Neural cell (in vitro differentiated cells): Measurements from ENCODE around the gene RPL22. TPM values are rescaled to one million over a fixed set of nuclear protein-coding genes. Genes with fewer than 3 reads are reported as not detected.

Experiments used
- H2AFZ ChIP-seq: fragments of 200-600, 300-800 bp; sonication (generic), shearing (Covaris generic); 2 replicates; pipeline ENCODE4 v1.6.0; 2014; ENCODE audit warnings: low read depth, mild to moderate bottlenecking, antibody characterized with exemption, low read length, moderate library complexity
- H3F3A ChIP-seq: fragments of 200-600 bp; shearing (Covaris generic); 2 replicates; pipeline ENCODE4 v1.6.1; 2016; ENCODE audit warnings: mild to moderate bottlenecking, moderate library complexity, mixed read lengths, antibody characterized with exemption, low read length; ENCODE audit not compliant: insufficient read depth, poor library complexity, severe bottlenecking
- H3K27ac ChIP-seq: fragments of 200-600, 300-800 bp; sonication (generic), shearing (Covaris generic); 2 replicates; pipeline ENCODE4 v1.5.1; 2014; ENCODE audit warnings: mild to moderate bottlenecking, low read length, moderate library complexity
- H3K27me3 ChIP-seq: fragments of 300-800, 200-600 bp; sonication (generic), shearing (Covaris generic); 2 replicates; pipeline ENCODE4 v1.6.0; 2014; ENCODE audit warnings: mild to moderate bottlenecking, low read depth, low read length, moderate library complexity; ENCODE audit not compliant: insufficient read depth
- H3K36me3 ChIP-seq: fragments of 300-800, 200-600 bp; sonication (generic), shearing (Covaris generic); 2 replicates; pipeline ENCODE4 v1.5.1; 2014; ENCODE audit warnings: mild to moderate bottlenecking, antibody characterized with exemption, low read length, moderate library complexity; ENCODE audit not compliant: insufficient read depth
- H3K4me2 ChIP-seq: fragments of 300-800, 200-600 bp; sonication (generic), shearing (Covaris generic); 2 replicates; pipeline ENCODE4 v1.6.0; 2014; ENCODE audit warnings: mild to moderate bottlenecking, low read length
- H3K4me3 ChIP-seq: fragments of 300-800, 200-600 bp; sonication (generic), shearing (Covaris generic); 2 replicates; pipeline ENCODE4 v1.5.1; 2014; ENCODE audit warnings: mild to moderate bottlenecking, low read length, moderate library complexity
- H3K79me2 ChIP-seq: fragments of 200-600 bp; shearing (Covaris generic); replicated peaks from 2 replicates; pipeline ENCODE4 v1.6.0; 2014; ENCODE audit warnings: mild to moderate bottlenecking, low read length, moderate library complexity; ENCODE audit not compliant: insufficient read depth
- H3K9ac ChIP-seq: fragments of 300-800, 200-600 bp; sonication (generic), shearing (Covaris generic); 2 replicates; pipeline ENCODE4 v1.6.1; 2016; ENCODE audit warnings: mild to moderate bottlenecking, low read length, mixed read lengths
- H3K9me2 ChIP-seq: fragments of 200-600 bp; shearing (Covaris generic); 2 replicates; pipeline ENCODE4 v1.6.1; 2016; ENCODE audit warnings: mild to moderate bottlenecking, low read length, mixed read lengths; ENCODE audit not compliant: insufficient read depth
- H3K9me3 ChIP-seq: fragments of 200-600, 300-800 bp; sonication (generic), shearing (Covaris generic); 2 replicates; pipeline ENCODE4 v1.6.1; 2016; ENCODE audit warnings: mild to moderate bottlenecking, mixed run types, low read length, moderate library complexity, mixed read lengths
- H4K20me1 ChIP-seq: fragments of 200-600 bp; shearing (Covaris generic); 2 replicates; pipeline ENCODE4 v1.6.1; 2016; ENCODE audit warnings: mild to moderate bottlenecking, mixed run types; ENCODE audit not compliant: insufficient read depth
- CTCF ChIP-seq: fragments of 450-650 bp; IDR thresholded peaks from 2 replicates; pipeline ENCODE4 v1.5.1; 2014; ENCODE audit warnings: antibody characterized with exemption, mild to moderate bottlenecking, moderate library complexity; ENCODE audit not compliant: poor library complexity, severe bottlenecking
- EP300 ChIP-seq: fragments of 450-650 bp; conservative IDR thresholded peaks from 2 replicates; pipeline ENCODE4 v1.6.1; 2014; ENCODE audit warnings: antibody characterized with exemption, mild to moderate bottlenecking, moderate library complexity; ENCODE audit not compliant: poor library complexity, severe bottlenecking
- EZH2 ChIP-seq: fragments of 200-600, 300-800 bp; shearing (Covaris generic), sonication (generic); IDR thresholded peaks from 2 replicates; pipeline ENCODE4 v1.6.1; 2014; ENCODE audit warnings: antibody characterized with exemption, low read length, borderline replicate concordance, mild to moderate bottlenecking; ENCODE audit not compliant: insufficient read depth, poor library complexity, severe bottlenecking
- MXI1 ChIP-seq: fragments of 450-650 bp; conservative IDR thresholded peaks from 2 replicates; pipeline ENCODE4 v1.6.1; 2014; ENCODE audit warnings: antibody characterized with exemption, mild to moderate bottlenecking; ENCODE audit not compliant: poor library complexity, severe bottlenecking
- POLR2AphosphoS5 ChIP-seq: IDR thresholded peaks from 2 replicates; pipeline ENCODE4 v1.6.1; 2012
- RAD21 ChIP-seq: fragments of 450-650 bp; conservative IDR thresholded peaks from 2 replicates; pipeline ENCODE4 v1.6.1; 2014; ENCODE audit warnings: antibody characterized with exemption, mild to moderate bottlenecking, moderate library complexity
- REST ChIP-seq: IDR thresholded peaks from 2 replicates; pipeline ENCODE4 v1.6.1; 2012; ENCODE audit warnings: borderline replicate concordance
- SMC3 ChIP-seq: fragments of 450-650 bp; conservative IDR thresholded peaks from 2 replicates; pipeline ENCODE4 v1.6.1; 2014; ENCODE audit warnings: antibody characterized with exemption, mild to moderate bottlenecking, moderate library complexity; ENCODE audit not compliant: poor library complexity
- TAF1 ChIP-seq: IDR thresholded peaks from 2 replicates; pipeline ENCODE4 v1.6.1; 2012; ENCODE audit warnings: low read depth
- polyA plus RNA-seq: library from polyadenylated mRNA; depleted of rRNA; stranded (reverse); fragments of >200 nt; gene quantifications from 2 replicates; pipeline ENCODE4 v1.2.3, GENCODE V29; 2014

RPL22 gene
- polyA plus RNA-seq, 1 donor from 2014 or later: 294 TPM

- Histone ChIP-seq H3K27me3 (peaks cover 42% of the 10 kb centered on the region), H3K4me3 (no peak overlapping the region), H3K9me3 (no peaks in the 10 kb centered on the region), H3K4me2 (no peak overlapping the region), H3K79me2 (no peaks in the 10 kb centered on the region), H3K36me3 (no peaks in the 10 kb centered on the region), H3K9me2 (no peaks in the 10 kb centered on the region), H3K27ac (no peak overlapping the region), H3F3A (no peaks in the 10 kb centered on the region), H2AFZ (no peak overlapping the region), H4K20me1 (no peaks in the 10 kb centered on the region), H3K9ac (no peak overlapping the region)
- TF ChIP-seq MXI1: no peak
These were observed 7.1 kb upstream of the RPL22 start for GRCh38 chr1:6206520-6206855.

GRCh38 chr1:6205849-6206519 is 6.6 kb upstream of the RPL22 start, which contains the start of gene RNF207:
RNF207 (plus strand) TSS chr1:6206119; CDS start chr1:6206536, 417 bp downstream.
- TF ChIP-seq RAD21 (no peak), CTCF (no peak), EZH2 (no peak), POLR2AphosphoS5 (no peak), MXI1 (no peak), SMC3 (no peak), REST (no peak), TAF1 (no peak), EP300 (no peak)
- no peak within 1 kb of the TSS for H3K4me2 ChIP-seq
- peaks cover 42% of the 10 kb centered on the region for H3K27me3 ChIP-seq
- H3K27ac ChIP-seq: no peak within 1 kb of the TSS
- no peaks in the 10 kb centered on the region for H3K79me2 ChIP-seq
- no peaks in the 10 kb centered on the region for H3K9me2 ChIP-seq
- H2AFZ ChIP-seq: no peak within 1 kb of the TSS
- no peak within 1 kb of the TSS for H3K9ac ChIP-seq
- H3K9me3 ChIP-seq: no peaks in the 10 kb centered on the region
- H3K36me3 ChIP-seq: no peaks in the 10 kb centered on the region
- peak within 1 kb of the TSS; percentile 25 for H3K4me3 ChIP-seq
- no peaks in the 10 kb centered on the region for H3F3A ChIP-seq
- H4K20me1 ChIP-seq: no peaks in the 10 kb centered on the region
